Motor neuron (in vitro differentiated cells): ENCODE measurements around the gene EFL1. TPM values are rescaled to one million over a fixed set of nuclear protein-coding genes. Genes with fewer than 3 reads are reported as not detected.
"Not testable (repeated sequence)": the region's sequence is repeated elsewhere in the genome, so short reads cannot be mapped to it uniquely, and the experiment has no call there.

Source experiments
- ATAC-seq, 8 experiments: fragments of 200-7000 bp; cut with Tn5 transposase; replicated peaks in 6 of 8; 2 replicates each; pipeline ENCODE4 v1.8.0; 2021; ENCODE audit warnings: mild to moderate bottlenecking in 8 of 8, moderate library complexity in 8 of 8
- H3K27ac ChIP-seq, 2 donors: fragments of 250-450 bp; sonication (Bioruptor Pico); 2 replicates each; pipeline ENCODE4 v1.9.0; 2021; ENCODE audit warnings: antibody characterized with exemption in 2 of 2, mild to moderate bottlenecking in 2 of 2, moderate library complexity in 1 of 2
- H3K4me1 ChIP-seq, 2 donors: fragments of 250-450 bp; sonication (Bioruptor Pico); replicated peaks in 1 of 2; 2 replicates each; pipeline ENCODE4 v1.6.1; 2021; ENCODE audit warnings: antibody characterized with exemption in 2 of 2, mild to moderate bottlenecking in 2 of 2, moderate library complexity in 1 of 2
- H3K4me3 ChIP-seq, 5 donors: fragments of 250-450 bp; sonication (Bioruptor Pico); 2 replicates each; pipeline ENCODE4 v1.9.0; 2021; ENCODE audit warnings: antibody characterized with exemption in 5 of 5, mild to moderate bottlenecking in 5 of 5, moderate library complexity in 4 of 5
- WGBS, 10 experiments: fragments of 450-650 bp; shearing (Covaris generic); methylation state at CpG; one replicate each; pipeline ENCODE4 v1.0.0; 2022; 5-methylcytosine and 5-hydroxymethylcytosine counted together
- in situ Hi-C, 9 experiments: fragments of 400-800 bp; cut with MboI; loops; one replicate each; pipeline ENCODE4 v1.15.0; 2021; ENCODE audit warnings: low sequenced_read_pairs in 9 of 9, low pct_unique_long_range_greater_than_20kb in 2 of 9; ENCODE audit not compliant: unreplicated experiment in 9 of 9
- total RNA-seq, 8 experiments: library from RNA; unstranded; fragments of 300-600 nt; gene quantifications; 2 replicates each; pipeline versions ENCODE4 v1.2.3 to v1.2.4, GENCODE V29; 2022

EFL1 gene
- 10 to 100 TPM; 12.1 to 19.8 (median 14.8) TPM for total RNA-seq

DNA sequence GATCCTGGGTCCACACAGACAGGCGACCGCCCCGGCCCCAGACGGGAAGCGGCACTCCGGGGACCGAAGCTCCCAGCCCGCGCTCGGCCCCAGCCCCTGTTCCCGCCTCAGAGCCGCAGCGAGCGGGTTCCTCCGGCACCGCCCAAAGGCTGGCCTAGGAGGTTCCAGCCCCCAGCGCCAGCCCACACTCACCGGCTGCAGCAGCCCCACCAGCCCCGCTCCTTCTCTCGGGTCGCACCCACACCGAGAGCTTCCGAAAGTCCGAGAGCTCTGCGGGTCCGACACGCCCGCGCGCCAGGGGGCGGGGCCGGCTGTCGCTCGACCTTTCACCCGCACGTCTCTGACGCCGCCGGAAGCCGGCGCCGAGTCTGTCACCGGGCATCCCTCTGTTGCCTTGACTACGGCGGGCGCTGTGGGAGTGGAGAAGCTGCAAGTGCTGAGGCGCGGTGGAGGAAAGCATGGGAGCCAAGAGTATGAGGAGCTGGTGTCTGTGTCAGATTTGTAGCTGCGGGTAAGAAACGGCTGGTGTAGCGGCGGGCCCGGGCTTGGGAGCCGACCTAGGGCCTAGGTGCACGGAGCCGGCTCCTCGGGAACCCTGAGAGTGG, at the start of gene EFL1, which contains the start of gene SAXO2:
EFL1 (minus strand) TSS at position 313 of the 605 bp plus-strand sequence. CDS start 956 bp downstream, outside the sequence.
SAXO2 (plus strand) TSS at position 397 of the 605 bp plus-strand sequence; CDS start at position 459, 62 bp downstream.
- ATAC-seq: peak; percentile 89 to 97 (median 96)
- Histone ChIP-seq H3K4me1 (peaks cover 7 to 12% of the 10 kb centered on the region in 2 donors), H3K27ac (peak within 1 kb of the TSS in 1 of 2 donors; percentile 48), H3K4me3 (peak within 1 kb of the TSS; percentile 68 to 91 (median 71))
- in situ Hi-C loops: no loop called here
- 0% methylated on average over 6 to 8 of the region's 57 CpGs; no CpG with 5 or more reads in 8 of the 10 experiments for WGBS, 10 experiments

DNA sequence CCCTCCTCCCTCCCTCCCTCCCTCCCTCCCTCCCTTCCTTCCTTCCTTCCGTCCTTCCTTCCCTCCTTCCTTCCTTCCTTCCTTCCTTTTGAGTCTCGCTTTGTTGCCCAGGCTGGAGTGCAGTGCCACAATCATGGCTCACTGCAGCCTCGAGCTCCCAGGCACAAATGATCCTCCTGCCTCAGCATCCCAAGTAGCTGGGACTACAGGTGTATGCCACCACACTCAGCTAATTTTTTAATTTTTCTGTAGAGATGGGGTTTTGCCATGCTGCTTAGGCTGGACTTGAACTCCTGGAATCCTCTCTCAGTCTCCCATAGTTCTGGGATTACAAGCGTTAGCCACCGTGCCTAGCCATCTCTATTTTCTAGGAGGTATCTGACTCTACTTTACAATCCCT, 48.8 kb upstream of the EFL1 start:
- H3K4me1 ChIP-seq, H3K27ac ChIP-seq, H3K4me3 ChIP-seq, ATAC-seq, in situ Hi-C loops: not testable (repeated sequence)
- 69 to 100% (median 100%) methylated on average over 1 to 3 of the region's 5 CpGs; no CpG with 5 or more reads in 2 of the 10 experiments for WGBS, 10 experiments

DNA sequence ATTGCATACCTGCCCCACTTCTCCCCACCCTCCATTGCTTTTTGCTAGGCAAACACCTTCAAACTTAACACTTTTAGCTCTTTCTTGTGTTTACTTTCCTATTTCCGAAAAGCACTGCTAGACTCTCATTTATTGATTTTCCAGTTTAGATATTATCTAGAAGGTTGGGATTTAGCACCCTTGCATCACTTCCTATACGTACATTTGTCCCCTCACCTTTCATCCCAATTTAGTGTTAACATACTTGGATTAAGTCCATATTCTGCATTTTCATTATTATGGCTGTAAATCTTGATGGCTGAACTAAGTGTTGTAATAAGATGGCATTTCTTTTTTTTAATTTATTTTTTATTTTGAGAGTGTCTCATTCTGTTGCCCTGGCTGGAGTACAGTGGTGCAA, 47.3 kb upstream of the EFL1 start:
- in situ Hi-C loops: no loop called here
- WGBS, 10 experiments: 33 to 100% (median 93%) methylated on average over 1 to 2 of the region's 2 CpGs
- Histone ChIP-seq H3K4me3 (no peak overlapping the region), H3K27ac (no peak overlapping the region), H3K4me1 (no peaks in the 10 kb centered on the region)
- no peak for ATAC-seq

DNA sequence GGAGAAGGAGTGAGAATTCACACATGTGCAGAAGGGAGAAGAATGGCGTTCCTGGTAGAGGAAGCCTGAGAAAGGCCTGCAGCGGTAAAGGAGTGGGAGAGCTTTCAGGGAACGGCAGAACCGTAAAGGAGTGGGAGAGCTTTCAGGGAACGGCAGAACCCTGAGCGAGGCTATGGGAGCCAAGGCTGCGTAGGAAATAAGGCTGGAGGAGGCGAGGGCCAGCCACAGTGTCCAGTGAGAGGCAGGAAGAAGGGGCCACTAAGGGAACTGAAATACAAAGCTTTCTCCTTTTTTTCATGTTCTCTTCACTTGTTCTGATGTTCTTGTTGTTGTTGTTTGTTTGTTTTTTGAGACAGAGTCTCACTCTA, 45.2 kb upstream of the EFL1 start:
- WGBS, 10 experiments: 80 to 95% (median 90%) methylated on average over 1 to 7 of the region's 8 CpGs; no CpG with 5 or more reads in 4 of the 10 experiments

DNA sequence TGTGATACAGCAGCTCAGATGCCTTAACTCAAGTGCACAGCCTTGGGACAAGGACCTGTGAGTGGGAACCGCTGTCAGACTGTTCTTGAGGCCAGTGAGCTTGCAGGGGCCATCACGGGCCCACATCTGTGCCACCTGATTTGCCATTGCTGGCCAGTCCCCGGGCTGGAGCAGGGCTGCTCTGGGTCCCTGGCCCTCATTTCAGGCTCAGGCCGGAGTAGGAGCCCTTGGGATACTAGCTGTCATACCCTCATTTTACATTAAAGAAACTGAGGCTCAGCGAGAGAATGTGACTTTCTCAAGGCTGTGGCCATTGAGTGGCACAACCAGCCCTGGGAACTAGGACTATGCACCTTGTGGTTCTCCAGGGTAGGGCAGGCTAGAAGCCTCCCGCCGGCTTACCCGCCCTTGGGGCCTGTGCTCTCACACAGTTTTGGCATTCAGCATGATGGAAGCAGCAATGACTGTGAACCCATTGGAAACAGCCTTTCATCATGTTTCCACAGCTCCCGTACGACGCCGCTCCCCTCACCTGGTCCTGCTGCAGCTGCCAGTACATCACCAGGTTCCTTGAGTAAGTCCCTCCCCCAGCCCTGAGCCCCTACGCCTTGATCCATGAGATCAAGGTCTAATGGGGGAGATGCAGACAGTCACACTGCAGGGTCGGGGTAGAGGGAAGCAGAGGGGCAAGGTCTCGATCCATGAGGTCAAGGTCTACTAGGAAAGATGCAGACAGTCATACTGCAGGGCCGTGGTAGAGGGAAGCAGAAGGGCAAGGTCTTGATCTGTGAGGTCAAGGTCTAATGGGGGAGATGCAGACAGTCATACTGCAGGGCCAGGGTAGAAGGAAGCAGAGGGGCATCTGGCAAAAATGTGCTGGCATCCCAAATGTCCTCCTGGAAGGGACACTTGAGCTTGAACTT, 44.5 kb upstream of the EFL1 start:
- H3K4me3 ChIP-seq: no peak overlapping the region
- ATAC-seq: no peak
- H3K4me1 ChIP-seq: no peaks in the 10 kb centered on the region
- WGBS, 10 experiments: 33 to 100% (median 81%) methylated on average over 1 to 9 of the region's 16 CpGs; no CpG with 5 or more reads in 4 of the 10 experiments
- in situ Hi-C loops: no loop called here
- H3K27ac ChIP-seq: no peak overlapping the region

More for the DNA sequence above, 45.2 kb upstream of the EFL1 start:
- in situ Hi-C loops: no loop called here
- Histone ChIP-seq H3K4me1 (no peaks in the 10 kb centered on the region), H3K27ac (no peak overlapping the region), H3K4me3 (no peak overlapping the region)
- no peak for ATAC-seq

DNA sequence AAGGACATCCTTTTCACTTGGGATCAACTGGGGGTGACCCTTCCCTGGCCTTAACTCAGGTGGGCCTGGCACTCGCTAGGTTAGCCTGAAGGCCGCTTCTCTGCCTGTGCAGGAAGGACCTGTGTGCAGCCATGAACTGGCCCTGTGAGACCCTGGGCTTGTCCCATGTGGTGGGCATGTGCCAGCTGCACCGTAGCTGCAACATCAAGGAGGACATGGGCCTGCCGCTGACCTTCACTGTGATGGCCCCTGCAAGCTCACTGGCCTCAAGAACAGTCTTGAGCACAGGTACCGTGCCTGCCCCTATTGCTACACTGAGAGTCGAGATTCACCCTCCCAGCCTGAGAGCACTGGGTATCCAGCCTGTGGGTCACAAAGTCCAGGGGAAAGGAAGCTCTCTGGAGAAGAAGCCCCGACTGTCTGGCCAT, 43.1 kb upstream of the EFL1 start:
- Histone ChIP-seq H3K4me1 (no peaks in the 10 kb centered on the region), H3K27ac (no peak overlapping the region), H3K4me3 (no peak overlapping the region)
- no peak for ATAC-seq
- in situ Hi-C loops: no loop called here
- 60 to 100% (median 61%) methylated on average over 1 to 5 of the region's 7 CpGs; no CpG with 5 or more reads in 7 of the 10 experiments for WGBS, 10 experiments

DNA sequence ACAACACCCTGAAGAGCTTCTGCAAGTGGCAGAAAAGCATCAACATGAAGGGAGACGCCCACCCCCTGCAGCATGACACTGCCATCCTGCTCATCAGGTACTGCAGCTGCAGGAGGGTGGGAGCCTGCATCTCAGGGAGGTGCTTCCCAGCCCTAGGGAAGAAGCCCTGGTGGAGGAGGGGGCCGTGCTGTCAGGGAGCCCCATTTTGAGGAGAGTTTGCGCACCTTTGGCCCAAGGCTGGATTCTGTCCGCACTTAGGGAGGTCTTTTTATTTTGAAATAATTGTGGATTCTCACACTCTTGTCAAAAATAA, 42.2 kb upstream of the EFL1 start:
- no peak overlapping the region for H3K4me3 ChIP-seq
- no peak overlapping the region for H3K27ac ChIP-seq
- ATAC-seq: peak in 3 of 8 experiments; percentile 58 to 67 (median 66)
- no peaks in the 10 kb centered on the region for H3K4me1 ChIP-seq
- 30 to 92% (median 79%) methylated on average over 1 to 3 of the region's 4 CpGs; no CpG with 5 or more reads in 6 of the 10 experiments for WGBS, 10 experiments
- in situ Hi-C loops: no loop called here

DNA sequence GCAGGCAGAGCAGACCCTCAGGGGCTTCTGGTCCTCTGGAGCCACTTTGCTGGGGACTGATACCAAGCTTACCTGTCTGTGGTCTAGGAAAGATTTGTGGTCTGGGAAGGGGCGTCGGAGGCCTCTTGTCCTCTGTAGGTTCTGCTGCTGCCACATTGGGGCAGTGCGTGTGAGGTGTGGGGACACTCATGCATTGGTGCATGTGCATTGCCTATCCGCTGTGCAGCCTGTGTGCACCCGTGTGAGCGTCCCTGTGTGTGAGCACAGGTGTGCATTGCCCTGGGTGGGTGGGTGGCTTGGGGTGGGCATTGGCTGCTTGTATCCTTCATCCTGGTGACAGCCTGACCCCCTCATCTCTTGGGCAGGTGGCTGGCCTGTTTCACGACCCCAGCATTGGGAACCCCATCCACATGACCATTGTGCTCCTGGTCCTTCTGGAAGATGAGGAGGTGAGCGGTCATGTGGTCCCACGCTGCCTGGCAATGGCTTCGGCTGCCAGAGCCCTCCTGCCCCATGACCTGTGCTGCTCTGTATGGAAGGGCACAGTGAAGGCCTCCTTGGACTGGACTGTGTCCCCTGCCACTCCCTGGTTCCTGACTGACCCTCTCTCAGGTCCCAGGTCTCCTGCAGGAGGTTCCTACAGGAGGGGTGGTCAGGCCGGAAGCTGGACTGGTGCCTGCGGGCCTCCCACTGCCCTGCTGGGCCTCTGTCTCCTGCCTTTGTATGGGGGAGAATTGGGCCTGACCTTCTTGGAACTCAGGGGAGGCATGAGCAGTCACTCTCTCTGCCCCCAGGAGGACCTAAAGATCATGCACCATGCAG, 41.6 kb upstream of the EFL1 start:
- in situ Hi-C loops: no loop called here
- Histone ChIP-seq H3K4me1 (no peaks in the 10 kb centered on the region), H3K27ac (no peak overlapping the region), H3K4me3 (no peak overlapping the region)
- ATAC-seq: no peak
- WGBS, 10 experiments: 60 to 72% methylated on average over 1 to 5 of the region's 12 CpGs; no CpG with 5 or more reads in 8 of the 10 experiments

DNA sequence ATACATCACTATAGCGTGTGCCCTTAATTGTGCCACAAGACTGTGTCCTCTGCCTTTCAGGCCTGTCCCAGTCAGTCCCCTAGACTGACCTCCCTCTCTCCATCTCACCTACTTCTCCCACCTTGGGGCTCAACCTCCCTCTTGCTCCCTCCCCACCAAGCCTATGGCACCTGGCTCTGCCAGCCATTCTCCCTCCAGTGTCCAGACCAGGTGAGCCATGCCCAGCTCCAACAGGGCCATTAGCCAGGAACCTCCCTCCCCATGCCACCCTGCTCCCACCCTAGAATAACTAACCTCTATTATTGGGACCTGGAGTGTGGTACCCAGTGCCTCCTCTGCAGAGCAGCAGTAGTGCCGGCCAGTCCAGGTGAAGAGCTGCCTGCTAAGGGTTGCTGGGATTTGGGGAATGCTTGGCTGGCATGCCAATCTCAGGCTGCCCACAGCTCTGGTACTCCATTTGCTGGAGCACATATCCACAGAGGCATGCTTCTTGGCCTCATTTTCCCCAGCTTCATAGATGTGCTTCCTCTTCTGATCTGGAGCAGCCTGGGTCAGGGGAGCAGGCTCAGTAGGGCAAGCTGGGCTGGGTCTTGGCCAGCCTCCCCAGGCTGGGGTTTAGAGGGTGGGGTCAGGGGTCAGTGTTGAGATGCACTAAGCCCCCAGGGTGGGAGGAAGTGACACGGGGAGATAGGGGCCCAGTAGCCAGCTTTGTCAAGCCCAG, 38.9 kb upstream of the EFL1 start:
- H3K4me1 ChIP-seq: no peaks in the 10 kb centered on the region
- no peak overlapping the region for H3K27ac ChIP-seq
- WGBS, 10 experiments: 33 to 100% (median 57%) methylated on average over 1 to 2 of the region's 3 CpGs; no CpG with 5 or more reads in 7 of the 10 experiments
- ATAC-seq: no peak
- H3K4me3 ChIP-seq: no peak overlapping the region
- in situ Hi-C loops: no loop called here

DNA sequence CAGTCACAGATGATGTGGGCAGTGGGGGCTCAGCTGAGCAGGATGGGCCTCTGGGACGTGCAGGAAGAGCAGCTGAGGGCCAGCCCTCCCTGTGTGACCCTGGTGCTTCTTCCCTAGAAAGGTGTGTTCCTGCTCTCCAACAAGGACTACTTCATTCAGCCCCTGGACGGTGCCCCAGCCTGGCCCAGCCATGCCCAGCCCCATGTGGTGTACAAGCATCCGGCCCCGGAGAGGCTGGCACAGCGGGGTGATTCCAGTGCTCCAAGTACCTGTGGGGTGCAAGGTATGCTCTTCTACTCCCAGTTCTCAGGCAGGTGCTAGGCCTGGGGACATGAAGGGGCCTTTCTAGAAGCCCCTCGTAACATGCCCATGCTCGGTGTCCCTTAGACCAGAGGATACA, 38.3 kb upstream of the EFL1 start:
- no peaks in the 10 kb centered on the region for H3K4me1 ChIP-seq
- no peak overlapping the region for H3K27ac ChIP-seq
- 60 to 100% (median 100%) methylated on average over 1 to 4 of the region's 7 CpGs; no CpG with 5 or more reads in 4 of the 10 experiments for WGBS, 10 experiments
- in situ Hi-C loops: no loop called here
- H3K4me3 ChIP-seq: no peak overlapping the region
- ATAC-seq: no peak

DNA sequence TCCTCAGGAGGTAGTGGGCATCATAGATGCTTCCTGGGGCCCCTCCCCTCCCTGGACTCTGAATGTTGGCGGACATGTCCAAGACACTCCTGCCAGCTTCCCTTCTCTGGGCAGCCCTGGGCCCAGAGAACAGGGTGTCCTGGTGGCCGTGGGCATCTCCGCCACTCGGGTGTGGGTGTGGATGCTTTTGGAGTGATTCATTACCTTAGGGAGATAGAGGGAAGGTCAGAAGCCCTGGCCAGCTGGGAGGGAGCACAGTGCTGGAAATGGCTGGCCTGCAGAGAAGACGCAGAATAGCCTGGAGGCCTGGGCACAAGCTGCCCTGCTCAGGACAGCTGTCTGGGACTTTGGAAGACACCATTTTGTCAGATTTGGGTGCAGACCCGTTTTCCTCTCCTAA, 37.8 kb upstream of the EFL1 start:
- H3K27ac ChIP-seq, H3K4me3 ChIP-seq, H3K4me1 ChIP-seq, in situ Hi-C loops: not testable (repeated sequence)
- peak in 1 of 8 experiments; percentile 77 for ATAC-seq
- WGBS, 10 experiments: 86% methylated on average over 2 of the region's 6 CpGs; no CpG with 5 or more reads in 9 of the 10 experiments

DNA sequence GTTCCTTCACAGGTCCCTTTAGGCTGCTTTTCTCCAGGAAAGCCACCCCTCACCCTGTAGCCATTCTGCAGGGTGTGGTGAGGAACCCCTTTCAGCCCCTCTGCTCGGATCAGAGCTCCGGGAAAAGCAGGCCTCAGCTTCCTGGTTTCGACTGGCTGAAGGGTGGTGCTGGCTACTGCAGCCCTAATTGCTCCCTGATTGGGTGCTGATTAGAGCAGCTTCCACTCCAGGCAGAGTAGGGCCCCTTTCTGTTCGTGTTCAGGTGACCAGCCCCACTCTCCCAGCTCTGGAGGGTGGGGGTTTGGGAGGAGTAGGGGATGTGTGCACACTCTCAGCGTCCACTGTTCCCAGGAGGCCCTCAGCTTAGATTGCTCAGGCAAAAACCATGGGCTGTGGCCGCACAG, 37.0 kb upstream of the EFL1 start:
- in situ Hi-C loops, H3K4me3 ChIP-seq, H3K4me1 ChIP-seq: not testable (repeated sequence)
- no CpG with 5 or more reads among the region's 6 CpGs for WGBS, 10 experiments
- H3K27ac ChIP-seq: peak overlapping the region in 1 of 2 donors; percentile 44
- peak in 5 of 8 experiments; percentile 52 to 98 (median 92) for ATAC-seq
